NCI-H1105 (cell line): ENCODE data around the gene CABLES2.

Experiments used
- DNase-seq: peaks from one replicate; lab custom pipeline; 2025; lab: John Stamatoyannopoulos, UW

Gene CABLES2

DNA sequence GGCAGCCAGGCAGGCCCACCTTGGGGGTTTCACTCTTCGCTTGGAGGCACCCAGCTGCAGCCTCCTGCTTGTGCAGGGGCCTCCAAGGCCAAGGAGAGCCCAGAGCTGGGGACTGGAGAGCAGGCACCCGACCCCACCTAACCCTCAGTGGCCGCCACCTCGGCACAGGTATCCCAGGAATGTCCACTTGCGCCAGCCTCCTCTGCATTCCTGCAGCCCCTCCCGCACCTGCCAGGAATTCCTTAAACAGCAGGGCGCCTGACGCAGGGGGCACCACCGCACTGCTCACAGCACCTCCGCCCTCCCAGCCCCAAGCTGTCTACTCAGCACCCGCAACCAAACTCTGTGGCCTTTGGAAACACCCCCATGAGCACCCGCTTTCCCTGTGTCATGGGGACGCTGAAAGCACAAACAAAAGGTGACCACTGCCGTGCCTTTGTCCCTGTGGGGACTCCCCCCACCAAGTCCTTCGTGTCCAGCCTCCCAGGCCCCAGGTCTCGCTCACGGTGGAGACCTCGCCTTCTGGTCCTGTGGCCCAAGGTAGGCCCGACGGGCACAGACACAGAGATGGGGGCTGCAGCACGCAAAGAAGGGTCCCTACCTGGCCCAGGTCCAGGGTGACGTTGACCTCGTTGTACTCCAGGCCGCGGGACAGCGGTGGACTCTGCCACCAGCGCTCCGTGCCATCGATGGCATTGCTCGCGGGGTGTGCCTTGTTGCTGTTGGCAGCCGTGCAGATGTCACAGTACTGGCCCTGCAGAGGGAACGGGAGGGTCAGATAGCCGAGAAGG lies 45.1 kb downstream of the CABLES2 start:
- DNase-seq: no peak

DNA sequence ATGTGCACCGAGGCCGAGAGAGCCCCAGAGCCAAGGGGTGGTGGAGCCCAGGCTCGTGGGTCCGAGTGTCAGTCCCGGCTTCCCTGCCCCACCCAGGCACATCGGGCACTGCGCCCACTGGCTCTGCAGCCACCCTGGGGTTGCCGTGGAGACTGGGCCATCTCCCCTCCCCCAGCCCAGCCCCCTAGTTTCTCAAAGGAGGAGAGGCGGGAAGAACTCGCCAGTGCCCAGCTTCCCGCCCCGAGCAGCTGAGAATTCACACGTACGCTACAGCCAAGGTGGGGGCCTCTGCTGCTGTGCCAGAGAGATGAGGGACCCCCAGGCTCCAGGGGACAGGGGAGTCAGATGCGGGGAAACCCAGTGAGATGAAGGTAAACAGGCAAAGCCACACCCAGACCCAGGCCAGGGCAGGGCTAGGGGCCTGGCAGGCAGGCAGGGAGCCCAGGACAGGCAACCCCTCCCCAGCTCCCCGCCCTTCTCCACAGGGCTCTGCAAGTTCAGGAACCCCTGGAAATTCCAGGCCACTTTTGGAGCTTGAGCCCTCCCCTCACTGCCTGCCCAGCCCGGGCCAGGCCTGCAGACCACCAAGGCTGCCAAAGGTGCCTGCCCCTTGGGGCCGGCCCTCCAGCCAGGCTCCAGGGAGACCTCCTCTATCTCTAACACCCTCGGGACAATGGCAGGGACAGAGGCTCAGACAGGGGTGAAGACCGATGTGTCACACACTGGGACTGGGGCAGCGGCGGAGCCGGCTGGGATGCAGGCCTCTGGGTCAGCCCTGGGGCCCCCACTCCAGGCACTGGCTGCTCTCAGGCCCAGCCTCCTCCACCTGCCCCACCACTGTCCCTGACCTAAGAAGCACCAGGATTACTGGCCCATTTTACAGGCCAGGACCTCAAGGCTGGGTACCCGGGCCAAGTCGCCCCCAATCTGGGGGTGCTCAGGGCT lies 46.0 kb downstream of the CABLES2 start:
- no peak for DNase-seq

GRCh38 chr20:62359491-62360121 lies 47.5 kb downstream of the CABLES2 start:
- no peak for DNase-seq

DNA sequence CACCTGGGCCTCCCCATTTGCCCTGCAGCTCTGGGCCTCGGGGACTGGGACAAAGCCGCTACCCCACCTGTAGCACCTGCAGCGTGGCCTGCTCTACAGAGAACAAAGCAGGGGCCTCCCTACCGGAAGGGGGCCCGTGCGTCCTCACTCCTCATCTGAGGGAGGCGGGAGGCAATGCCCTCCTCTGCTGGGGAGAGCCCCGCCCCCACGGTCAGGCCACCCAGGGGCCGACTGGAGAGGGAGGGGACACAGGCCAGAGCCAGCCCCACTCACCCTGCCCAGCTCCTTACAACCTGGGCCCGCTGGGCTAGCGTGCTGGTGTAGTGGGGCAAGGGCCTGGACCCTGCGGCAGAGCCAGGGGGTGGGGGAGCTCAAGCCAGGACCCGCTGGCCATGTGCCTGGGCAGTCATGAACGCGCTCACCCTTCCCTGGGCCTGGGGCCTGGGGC lies 48.0 kb downstream of the CABLES2 start:
- no peak for DNase-seq

- DNase-seq: no peak
Measured at GRCh38 chr20:62358171-62359042, 48.7 kb downstream of the CABLES2 start.

- DNase-seq: no peak
Measured at GRCh38 chr20:62357681-62358080, 49.4 kb downstream of the CABLES2 start.

DNA sequence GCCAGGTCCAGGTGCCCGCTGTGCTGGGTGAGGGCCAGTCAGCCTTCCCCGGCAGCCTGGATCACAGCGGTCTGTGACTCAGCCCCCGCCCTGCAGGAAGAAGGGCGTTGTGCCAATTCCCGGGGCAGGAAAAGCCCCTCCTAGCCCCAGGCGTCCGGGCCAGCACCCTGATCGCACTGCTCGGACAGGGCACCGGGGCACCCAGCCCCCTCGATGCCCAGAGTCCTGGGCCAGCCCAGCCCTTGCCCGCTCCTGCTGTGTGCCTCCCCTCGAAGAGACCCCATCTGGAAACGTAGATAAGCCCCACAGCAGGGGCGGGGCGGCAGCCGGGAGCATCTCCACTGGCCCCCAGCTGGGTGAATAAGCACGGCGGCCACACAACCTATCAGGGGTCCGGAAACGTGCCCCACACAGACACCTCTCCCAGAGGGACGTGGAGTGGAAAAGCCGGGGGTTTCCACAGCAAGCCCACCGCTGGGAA lies 49.9 kb downstream of the CABLES2 start:
- no peak for DNase-seq

DNA sequence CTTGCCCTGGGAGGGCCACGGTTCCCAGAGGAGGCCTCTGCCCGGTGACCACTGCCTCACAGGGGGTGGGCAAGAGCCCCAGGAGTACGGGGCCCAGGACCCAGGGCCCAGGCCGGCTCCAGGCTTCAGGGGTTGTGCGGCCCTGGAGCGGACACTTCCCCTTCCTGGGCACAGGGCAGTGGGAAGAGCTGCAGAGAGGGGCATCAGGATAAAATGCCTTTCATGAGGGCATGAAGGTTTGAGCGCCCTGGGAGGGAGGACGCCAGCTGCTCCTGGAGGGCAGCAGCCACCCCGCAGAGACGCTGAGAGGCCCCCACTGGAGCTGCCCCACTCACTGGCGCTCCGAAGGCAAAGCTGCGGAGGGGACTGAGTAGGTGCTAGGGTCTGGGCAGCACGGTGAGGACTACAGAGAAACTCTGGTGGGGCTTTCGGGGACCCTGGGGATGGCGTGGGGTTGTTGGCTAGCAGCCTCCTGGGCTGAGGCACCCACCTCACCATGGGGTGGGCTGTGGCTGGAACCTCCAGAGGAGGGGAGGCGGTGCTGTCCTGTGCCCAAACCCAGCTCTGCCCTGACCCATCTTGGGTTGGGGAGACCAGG lies 50.4 kb downstream of the CABLES2 start:
- no peak for DNase-seq

DNA sequence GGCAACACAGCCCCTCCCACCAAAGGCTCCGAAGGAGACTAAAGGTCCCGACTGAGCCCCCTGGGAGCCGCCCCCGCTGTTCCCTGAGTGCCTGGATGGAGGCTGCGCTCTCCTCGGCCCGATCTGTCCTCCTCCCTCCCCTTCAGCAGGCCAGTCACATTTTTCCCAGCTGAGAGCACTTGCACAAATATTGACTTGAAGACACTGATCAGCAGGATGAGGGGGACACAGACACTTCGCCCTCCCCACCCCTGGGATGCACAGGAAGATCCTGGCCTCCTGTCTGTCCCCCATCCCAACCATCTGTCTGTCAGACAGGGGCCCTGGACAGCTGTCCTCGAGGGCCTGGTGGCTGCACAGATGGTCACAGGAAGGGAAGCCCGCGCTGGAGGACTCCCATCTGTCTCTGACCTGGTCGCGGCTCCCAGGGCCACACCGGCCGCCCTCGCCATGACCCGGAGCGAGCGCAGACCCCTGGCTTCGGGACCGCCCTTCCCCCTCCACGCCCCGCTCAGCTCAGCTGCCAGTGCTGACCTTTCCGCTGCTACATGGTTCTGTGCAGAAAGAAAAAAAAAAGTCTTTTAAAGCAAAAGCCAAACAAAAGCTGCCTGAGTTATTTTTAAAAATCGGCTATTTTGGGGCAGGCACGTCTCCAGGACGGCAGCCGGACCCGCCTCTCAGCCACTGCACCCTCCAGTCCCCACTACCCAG lies 51.1 kb downstream of the CABLES2 start:
- no peak for DNase-seq

DNA sequence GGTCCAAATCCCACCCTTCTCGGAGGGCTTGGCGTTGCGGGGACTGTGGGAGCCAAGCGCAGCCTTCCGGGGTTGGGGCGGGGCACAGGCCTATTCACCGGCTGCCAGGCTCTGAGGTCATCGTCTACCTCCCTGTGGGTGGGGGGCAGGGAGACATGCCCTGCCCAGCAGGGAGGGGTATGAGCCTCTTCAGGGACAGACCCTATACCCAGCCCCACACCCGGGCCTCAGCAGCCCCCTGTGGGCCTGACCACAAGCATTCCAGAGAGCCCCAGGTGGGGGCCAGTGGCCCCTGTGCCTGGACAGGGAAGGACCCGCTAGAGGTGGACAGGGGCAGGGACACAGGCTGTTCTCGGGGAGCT lies 51.6 kb downstream of the CABLES2 start:
- no peak for DNase-seq

GRCh38 chr20:62354811-62355341 lies 52.2 kb downstream of the CABLES2 start:
- DNase-seq: no peak

GRCh38 chr20:62354031-62354808 lies 52.9 kb downstream of the CABLES2 start:
- no peak for DNase-seq

DNA sequence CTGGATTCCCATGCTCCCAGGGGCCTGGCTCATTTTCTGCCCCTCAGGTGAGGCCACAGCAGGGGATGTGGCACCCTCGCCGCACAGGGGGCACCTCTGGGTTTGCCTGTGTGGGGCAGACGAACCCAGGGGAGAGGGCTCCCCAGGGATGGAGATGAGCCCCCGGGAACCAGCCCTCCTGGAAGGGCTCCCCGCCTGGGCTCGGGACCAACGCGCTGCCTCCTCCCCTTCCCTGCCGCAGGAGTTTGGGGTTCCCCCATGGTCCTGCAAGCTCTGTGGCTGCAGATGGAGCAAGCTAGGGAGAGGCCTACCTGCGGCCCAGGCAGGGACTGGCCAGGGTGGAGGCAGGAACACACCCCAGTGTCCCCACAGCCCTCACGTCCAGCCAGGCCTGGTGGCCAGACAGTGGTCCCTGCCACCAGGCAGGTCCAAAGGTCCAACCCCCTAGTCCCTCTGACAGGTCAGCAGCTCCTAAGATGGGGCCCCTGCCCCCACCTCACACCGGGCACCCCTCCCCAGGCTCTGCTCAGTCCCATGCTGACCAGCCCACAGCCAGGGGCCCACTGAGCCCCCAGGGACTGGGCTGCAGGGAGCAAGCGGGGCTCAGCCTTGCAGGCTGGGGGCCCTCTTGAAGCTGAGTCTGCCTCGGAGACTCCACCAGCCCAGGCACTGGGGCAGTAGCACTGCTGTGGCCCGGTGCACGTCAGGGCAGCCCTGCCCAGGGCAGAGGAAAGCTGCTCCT lies 53.6 kb downstream of the CABLES2 start:
- no peak for DNase-seq

DNA sequence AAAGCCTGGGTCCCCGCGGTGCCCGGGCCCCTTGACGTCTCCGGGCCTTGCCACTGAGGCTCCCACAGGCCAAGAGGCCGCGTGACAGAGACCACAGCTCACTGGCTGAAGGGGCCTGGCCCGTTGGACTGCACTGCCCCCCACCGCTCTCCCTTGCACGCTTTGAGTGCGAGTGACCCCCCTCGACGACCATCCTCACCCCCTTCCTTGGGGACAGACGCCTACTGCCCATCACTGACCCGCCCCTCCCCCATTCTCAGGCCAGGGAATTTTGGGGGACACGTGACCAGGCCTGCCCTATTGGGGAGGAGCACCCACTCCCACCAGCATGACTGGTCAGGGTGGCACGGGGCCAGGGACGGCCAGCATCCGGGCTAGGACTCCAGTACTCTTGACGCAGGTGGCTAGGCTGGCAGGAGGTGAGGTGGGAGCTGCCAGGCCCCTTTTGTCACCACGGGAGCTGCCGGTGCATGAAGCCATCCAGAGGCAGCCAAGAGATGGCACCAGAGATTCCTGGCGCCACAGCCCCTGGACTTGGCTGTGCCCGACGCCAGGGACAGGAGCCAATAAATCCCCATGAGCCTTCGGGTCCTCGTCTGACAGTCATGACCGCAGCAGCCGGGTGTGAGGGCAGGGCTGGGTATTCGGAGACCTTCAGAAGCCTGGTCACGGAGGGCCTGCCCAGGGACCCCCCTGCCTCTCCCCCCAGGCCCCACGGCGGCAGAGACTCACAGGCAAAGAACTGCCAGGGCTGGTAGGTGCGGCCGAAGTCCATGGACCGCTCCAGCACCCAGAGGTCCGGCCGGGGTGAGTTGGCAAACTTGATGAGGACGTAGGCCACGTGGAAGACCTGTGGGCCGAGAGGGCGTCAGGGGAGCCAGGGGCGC lies 54.4 kb downstream of the CABLES2 start:
- peak; percentile 81 for DNase-seq

- no peak for DNase-seq
Measured at GRCh38 chr20:62351469-62352401, 55.4 kb downstream of the CABLES2 start.

DNA sequence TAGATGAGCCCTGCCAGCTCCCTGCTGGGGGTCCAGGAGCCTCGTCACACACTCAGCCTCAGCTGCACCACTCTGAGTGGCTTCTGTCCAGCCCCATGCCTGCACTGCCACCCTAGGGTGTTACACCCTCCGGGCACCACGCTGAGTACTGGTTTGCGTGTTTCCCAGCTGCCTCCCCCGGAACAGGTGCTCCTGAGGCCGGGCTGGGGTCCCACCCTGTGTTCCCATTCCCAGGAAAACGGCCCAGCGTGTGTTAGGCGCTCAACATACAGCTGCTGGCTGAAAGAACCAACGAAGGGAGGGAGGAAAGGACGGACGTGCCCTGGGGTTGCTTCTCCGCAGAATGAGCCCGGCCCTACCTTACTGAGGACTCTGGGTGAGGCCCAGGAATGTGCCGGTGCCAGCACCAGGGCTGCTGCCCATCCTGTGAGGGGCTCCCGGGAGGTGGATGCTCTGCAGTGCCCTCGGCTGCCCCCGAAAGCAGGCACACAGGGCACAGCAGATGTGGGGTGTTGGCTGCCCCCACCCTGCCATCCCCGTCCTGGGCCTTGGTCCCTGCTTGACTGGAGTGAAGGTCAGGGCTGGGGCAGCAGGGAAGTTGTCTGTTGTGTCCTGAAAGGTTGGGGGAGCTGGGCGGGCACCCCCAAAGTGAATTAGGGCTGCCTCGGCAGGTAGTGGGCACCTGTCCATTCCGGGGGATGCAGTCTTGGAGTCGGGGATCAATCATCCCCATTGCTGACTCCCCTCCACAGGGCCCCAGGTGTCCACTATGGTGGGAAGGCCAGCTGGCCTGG lies 56.3 kb downstream of the CABLES2 start:
- DNase-seq: no peak
